Measurements from ENCODE around the gene TROAP. TPM values are rescaled to one million over a fixed set of nuclear protein-coding genes. Genes with fewer than 3 reads are reported as not detected.
A peak's percentile ranks its signal among the peaks of the same experiment; 100 is the strongest.
"Not testable (repeated sequence)": the region's sequence is repeated elsewhere in the genome, so short reads cannot be mapped to it uniquely, and the experiment has no call there.

TROAP gene
- total RNA-seq, 1 experiment from 2014 or later = 39.8 TPM

GRCh38 chr12:49294086-49294803 lies 28.8 kb upstream of the TROAP start:
- no peak for DNase-seq (ENCODE audit: low spot score)

- no peak for DNase-seq (ENCODE audit: low spot score)
Measured at GRCh38 chr12:49294804-49295081, 28.3 kb upstream of the TROAP start.

- no peak for DNase-seq (ENCODE audit: low spot score)
Measured at GRCh38 chr12:49295082-49295936, 27.7 kb upstream of the TROAP start, which contains the start of gene PRPH. PRPH (plus strand) TSS chr12:49295147; CDS start chr12:49295201, 54 bp downstream.

GRCh38 chr12:49296034-49296835 lies 26.8 kb upstream of the TROAP start:
- DNase-seq (ENCODE audit: low spot score) = no peak

GRCh38 chr12:49296836-49297694 lies 26.0 kb upstream of the TROAP start:
- DNase-seq (ENCODE audit: low spot score) = peak; percentile 42

GRCh38 chr12:49297695-49298060 lies 25.4 kb upstream of the TROAP start:
- DNase-seq (ENCODE audit: low spot score) = no peak

- no peak for DNase-seq (ENCODE audit: low spot score)
Measured at GRCh38 chr12:49298160-49298559, 24.9 kb upstream of the TROAP start.

GRCh38 chr12:49301760-49302159 lies 21.3 kb upstream of the TROAP start:
- no peak for DNase-seq (ENCODE audit: low spot score)

- no peak for DNase-seq (ENCODE audit: low spot score)
Measured at GRCh38 chr12:49304161-49304560, 18.9 kb upstream of the TROAP start.

- no peak for DNase-seq (ENCODE audit: low spot score)
Measured at GRCh38 chr12:49305762-49306510, 17.1 kb upstream of the TROAP start.

- DNase-seq (ENCODE audit: low spot score) = no peak
Measured at GRCh38 chr12:49309386-49309785, 13.7 kb upstream of the TROAP start.

- not testable (repeated sequence) for DNase-seq (ENCODE audit: low spot score)
Measured at GRCh38 chr12:49310451-49311000, 12.5 kb upstream of the TROAP start.

GRCh38 chr12:49314811-49315210 lies 8.2 kb upstream of the TROAP start:
- DNase-seq (ENCODE audit: low spot score) = no peak

GRCh38 chr12:49317118-49317517 lies 5.9 kb upstream of the TROAP start:
- not testable (repeated sequence) for DNase-seq (ENCODE audit: low spot score)

GRCh38 chr12:49320411-49321103 lies 2.5 kb upstream of the TROAP start:
- DNase-seq (ENCODE audit: low spot score) = not testable (repeated sequence)

- DNase-seq (ENCODE audit: low spot score) = no peak
Measured at GRCh38 chr12:49322367-49322707, 718 bp upstream of the TROAP start.

- DNase-seq (ENCODE audit: low spot score) = no peak
Measured at GRCh38 chr12:49323524-49324097, 556 bp downstream of the TROAP start.

GRCh38 chr12:49325606-49326005 lies 2.6 kb downstream of the TROAP start:
- no peak for DNase-seq (ENCODE audit: low spot score)

- DNase-seq (ENCODE audit: low spot score) = no peak
Measured at GRCh38 chr12:49327368-49327767, 4.3 kb downstream of the TROAP start.

GRCh38 chr12:49327887-49328286 lies 4.8 kb downstream of the TROAP start:
- DNase-seq (ENCODE audit: low spot score) = no peak
